HG03097 (cell line): ENCODE data around the gene PRMT1.
A peak's percentile ranks its signal among the peaks of the same experiment; 100 is the strongest.

ENCODE experiments used
- ATAC-seq: cut with Tn5 transposase; IDR thresholded peaks from one replicate; pipeline ENCODE4 v1.9.1; 2021; ENCODE audit not compliant: unreplicated experiment, low FRiP score

Gene PRMT1

DNA sequence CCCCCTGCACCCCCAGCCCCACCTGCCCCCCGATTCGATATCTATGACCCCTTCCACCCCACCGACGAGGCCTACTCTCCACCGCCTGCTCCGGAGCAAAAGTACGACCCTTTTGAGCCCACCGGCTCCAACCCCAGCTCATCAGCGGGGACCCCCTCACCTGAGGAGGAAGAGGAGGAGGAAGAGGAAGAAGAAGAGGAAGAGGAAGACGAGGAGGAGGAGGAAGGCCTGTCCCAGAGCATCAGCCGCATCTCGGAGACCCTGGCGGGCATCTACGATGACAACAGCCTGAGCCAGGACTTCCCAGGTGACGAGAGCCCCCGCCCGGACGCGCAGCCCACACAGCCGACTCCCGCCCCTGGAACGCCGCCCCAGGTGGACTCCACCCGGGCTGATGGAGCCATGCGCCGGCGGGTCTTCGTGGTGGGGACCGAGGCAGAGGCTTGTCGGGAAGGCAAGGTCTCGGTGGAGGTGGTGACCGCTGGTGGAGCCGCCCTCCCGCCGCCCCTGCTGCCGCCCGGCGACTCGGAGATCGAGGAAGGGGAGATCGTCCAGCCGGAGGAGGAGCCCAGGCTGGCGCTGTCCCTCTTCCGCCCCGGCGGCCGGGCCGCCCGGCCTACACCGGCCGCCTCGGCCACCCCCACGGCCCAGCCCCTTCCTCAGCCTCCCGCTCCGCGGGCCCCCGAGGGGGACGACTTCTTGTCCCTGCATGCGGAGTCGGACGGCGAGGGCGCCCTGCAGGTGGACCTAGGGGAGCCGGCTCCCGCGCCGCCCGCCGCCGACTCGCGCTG lies 25.8 kb upstream of the PRMT1 start:
- no peak for ATAC-seq

DNA sequence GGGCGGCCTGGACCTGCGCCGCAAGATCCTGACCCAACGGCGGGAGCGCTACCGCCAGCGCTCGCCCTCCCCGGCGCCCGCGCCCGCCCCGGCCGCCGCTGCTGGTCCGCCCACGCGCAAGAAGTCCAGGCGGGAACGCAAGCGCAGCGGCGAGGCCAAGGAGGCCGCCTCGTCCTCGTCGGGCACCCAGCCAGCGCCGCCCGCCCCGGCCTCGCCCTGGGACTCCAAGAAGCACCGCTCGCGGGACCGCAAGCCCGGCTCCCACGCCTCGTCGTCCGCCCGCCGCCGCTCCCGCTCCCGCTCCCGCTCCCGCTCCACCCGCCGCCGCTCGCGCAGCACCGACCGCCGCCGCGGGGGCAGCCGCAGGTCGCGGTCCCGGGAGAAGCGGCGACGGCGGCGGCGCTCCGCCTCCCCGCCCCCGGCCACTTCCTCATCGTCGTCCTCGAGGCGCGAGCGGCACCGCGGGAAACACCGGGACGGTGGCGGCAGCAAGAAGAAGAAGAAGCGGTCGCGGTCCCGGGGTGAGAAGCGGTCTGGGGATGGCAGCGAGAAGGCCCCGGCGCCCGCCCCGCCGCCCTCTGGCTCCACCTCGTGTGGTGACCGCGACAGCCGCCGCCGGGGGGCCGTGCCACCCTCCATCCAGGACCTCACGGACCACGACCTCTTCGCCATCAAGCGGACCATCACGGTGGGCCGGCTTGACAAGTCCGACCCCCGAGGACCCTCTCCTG lies 25.1 kb upstream of the PRMT1 start:
- ATAC-seq: no peak

DNA sequence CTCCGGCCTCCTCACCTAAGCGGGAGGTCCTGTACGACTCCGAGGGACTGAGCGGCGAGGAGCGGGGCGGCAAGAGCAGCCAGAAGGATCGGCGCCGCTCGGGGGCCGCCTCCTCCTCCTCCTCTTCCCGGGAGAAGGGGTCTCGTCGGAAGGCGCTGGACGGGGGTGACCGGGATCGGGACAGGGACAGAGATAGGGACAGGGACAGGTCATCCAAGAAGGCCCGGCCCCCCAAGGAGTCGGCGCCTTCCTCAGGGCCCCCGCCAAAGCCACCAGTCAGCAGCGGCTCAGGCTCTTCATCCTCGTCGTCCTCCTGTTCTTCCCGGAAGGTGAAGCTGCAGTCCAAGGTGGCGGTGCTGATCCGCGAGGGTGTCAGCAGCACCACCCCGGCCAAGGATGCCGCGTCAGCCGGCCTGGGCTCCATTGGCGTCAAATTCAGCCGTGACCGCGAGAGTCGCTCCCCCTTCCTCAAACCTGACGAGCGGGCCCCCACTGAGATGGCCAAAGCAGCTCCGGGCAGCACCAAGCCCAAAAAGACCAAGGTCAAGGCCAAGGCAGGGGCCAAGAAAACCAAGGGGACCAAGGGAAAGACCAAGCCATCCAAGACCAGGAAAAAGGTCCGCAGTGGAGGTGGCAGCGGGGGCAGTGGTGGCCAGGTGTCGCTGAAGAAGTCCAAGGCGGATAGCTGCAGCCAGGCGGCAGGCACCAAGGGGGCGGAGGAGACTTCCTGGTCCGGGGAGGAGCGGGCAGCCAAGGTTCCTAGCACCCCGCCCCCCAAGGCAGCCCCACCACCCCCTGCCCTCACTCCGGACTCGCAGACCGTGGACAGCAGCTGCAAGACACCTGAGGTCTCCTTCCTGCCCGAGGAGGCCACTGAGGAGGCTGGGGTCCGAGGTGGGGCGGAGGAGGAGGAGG lies 24.3 kb upstream of the PRMT1 start:
- no peak for ATAC-seq

DNA sequence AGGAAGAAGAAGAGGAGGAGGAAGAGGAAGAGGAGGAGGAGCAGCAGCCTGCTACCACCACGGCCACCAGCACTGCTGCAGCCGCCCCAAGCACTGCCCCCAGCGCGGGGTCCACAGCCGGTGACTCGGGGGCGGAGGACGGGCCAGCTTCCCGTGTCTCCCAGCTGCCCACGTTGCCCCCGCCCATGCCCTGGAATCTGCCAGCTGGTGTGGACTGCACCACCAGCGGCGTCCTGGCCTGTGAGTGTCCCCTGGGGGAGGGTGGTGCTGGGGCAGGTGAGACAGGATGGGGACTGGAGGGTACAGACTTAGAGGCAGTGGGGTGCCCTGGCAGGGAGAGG lies 23.6 kb upstream of the PRMT1 start:
- no peak for ATAC-seq

DNA sequence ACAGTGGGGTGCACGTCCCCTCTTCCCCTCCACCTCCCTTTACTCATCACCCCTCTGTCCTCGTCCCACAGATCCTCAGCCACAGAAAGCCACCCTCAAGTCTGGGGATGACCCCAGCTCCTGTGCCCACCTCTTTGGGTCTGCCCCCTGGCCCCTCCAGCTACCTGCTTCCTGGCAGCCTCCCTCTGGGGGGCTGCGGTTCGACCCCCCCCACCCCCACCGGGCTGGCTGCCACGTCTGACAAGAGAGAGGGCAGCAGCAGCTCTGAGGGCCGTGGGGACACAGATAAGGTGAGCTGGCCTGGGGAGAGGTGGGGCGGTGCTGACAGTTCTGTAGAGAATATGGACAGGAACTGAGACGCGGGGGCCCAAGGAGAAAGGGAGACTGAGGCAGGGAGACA lies 22.5 kb upstream of the PRMT1 start:
- ATAC-seq: no peak

DNA sequence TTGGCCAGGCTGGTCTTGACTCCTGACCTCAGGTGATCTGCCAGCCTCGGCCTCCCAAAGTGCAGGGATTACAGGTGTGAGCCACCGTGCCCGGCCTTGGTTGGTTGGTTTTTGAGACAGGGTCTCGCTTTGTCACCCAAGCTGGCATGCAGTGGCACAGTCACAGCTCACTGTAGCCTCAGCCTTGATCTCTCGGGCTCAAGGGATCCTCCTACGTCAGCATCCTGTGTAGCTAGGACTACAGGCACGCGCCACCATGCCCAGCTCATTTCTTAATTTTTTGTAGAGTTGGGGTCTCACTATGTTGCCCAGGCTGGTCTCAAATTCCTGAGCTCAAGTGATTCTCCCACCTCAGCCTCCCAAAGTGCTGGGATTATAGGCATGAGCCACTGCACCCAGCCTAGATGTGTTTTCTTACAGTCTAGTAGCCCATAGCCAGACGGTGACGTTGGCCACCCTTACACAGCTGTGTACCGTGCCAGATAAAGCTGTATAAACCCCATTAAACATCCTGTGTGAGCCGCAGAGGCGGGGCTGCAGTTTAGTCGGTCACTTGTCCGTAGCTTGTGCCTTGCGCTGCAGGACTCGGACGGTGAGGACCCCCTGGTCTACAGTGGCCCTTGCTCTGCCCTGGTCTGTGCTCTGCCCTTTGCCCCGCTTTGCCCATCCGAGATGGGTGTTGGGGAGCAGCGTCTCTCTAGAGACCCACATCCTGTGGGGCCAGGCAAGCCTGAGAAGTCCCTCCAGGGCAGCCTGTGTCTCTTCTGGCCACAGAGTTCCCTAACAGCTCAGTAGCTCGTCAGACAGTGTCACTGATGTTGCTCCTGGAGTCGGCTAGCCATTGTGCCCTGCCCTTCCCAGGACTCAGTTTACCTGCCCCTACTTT lies 21.3 kb upstream of the PRMT1 start:
- ATAC-seq: no peak

DNA sequence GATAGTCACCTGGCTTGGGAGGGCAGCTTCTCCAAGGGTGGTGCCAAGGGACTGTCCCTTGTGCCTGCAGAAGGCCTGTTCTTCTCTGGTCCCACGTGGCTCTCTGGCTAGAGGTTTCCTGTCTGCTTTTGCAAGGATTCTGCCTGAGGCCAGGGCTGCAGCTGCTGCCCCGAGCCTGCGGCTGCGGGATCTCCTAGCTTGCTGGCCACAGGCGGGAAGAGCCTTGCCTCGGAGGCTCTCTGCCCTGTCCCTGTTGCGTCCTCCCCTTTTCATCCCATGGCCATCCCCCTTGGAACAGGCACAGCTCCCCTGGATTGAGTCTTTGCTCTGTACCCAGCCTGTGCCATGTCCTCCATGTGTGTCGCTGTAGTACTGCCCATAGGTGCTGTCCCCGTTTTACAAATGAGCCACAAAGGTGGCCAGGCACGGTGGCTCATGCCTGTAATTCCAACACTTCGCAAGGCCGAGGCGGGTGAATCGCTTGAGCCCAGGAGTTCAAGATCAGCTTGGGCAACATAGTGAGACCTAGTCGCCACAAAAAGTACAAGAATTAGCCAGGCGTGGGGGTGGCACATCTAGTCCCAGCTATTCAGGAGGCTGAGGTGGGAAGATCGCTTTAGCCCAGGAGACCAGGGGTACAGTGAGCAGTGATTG lies 20.5 kb upstream of the PRMT1 start:
- no peak for ATAC-seq

DNA sequence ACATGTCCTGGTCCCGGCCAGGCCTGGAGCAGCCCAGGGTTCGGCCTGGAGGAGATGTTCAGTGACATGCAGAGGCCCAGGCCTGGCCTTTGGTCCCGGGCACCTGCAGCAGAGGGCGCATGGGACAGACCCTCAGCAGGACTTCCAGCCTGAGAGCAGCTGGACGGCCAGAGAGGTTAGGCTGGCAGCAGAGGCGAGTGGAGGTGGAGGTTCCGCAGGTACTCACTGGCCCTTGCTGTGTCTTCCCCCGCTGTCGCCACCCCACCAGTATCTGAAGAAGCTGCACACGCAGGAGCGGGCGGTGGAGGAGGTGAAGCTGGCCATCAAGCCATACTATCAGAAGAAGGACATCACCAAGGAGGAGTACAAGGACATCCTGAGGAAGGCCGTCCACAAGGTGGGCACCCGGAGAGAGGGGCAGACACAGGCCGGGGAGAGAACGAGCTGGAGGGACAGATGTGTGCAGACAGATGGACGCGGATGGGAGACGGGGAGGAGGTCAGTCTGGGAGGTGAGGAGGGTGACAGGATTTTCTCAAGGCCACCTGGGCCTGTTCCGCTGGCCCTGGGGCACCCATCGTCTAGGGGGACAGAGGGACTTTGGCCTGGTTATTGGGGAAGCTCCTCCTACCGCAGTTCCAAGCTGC lies 19.5 kb upstream of the PRMT1 start:
- ATAC-seq: no peak

DNA sequence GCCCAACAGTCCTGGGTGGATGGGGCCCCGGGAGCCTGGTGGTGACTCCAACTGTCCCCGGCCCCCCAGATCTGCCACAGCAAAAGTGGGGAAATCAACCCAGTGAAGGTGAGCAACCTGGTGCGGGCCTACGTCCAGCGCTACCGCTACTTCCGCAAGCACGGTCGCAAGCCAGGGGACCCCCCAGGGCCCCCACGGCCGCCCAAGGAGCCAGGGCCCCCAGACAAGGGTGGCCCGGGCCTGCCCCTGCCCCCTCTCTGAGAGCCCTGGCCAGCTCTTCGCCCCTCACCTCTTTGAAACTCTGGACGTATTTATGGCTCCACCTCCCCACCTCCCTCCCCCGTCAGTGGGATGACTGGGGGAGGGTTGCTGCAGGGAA lies 18.9 kb upstream of the PRMT1 start:
- ATAC-seq: no peak

DNA sequence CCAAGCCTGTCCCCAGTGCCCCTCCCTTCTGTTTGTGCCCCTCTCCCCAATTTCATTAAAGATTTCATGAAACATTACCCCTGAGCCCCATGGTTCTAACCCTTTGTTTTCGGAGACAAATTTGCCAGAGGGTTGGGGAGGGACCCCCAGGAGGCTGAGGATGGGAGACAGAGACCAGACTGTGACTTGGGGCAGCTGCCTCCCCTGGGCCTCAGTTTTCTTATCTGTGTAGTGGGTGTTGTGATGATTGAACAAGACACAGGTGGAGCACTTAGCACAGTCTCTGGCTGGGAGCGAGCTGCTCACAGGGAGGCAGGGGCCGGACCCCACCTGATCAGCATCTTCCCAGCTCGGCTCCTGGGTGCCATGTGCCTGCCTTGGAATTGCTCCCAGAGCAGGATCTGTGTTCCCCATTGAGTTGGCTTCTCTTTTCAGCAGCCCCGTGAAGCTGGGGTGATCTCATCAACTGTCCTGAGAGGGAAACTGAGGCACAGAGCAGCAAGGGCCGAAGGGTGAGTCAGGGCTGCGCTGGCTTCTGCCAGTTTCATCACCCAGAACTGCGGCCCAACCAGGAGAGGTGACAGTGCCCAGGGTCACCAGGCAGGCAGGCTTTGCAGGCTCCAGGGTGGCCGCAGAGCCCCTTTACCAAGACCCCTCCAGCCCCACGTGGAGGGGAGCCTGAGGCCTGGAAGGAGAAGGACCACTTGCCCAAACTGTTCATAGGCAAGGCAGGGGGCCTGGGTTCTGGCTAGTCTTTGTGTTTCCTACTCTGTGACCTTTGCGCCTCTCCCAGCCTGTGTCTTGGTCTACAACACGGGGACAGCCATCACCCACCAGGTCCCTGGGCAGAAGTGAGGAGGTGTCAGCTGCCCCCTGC lies 18.3 kb upstream of the PRMT1 start:
- ATAC-seq: no peak

DNA sequence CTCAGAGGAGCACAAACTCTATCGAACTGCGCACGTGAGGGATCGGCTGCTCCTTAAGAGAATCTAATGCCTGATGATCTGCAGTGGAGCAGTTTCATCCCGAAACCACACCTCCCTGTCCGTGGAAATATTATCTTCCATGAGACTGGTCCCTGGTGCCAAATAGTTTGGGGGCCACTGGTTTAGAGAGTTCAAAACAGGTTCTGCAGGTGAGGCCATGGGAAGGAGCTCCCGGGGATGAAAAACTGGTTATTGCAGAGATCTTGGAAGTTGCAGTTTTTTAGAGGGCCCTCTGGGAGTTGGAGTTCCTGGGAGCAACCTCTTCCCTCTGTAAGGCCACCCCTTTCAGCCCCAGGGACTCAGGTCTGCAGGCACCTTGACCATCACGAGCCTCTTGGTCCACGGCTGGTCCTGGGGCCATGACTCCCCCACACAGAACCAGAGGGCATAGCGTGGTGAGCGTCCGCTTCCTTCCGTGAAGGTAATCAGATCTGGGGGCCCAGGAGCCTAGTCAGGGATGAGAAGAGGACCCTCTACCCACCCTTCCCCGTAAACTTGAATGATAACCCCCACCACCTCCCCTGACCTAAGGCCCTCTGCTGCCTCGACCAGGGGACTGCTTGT lies 16.6 kb upstream of the PRMT1 start:
- ATAC-seq: no peak

DNA sequence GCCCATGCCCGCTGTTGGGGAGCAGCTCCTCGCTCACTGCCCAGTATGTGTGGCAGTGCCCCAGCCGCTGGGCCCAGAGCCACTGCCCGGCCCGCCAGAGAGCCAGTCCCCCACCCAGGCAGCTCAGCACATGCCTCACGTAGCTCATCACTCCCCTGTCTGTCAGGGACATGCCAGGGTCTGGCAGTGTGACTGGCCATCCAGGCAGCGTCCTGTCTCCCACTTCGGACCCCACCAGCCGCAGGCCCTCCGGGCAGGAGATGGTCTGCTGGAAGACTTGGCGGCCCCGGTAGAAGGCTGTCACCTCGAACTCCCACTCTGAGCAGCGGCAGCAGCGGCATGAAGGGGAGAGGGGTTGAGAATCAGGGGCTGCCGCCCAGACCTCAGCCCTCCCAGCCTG lies 15.1 kb upstream of the PRMT1 start:
- no peak for ATAC-seq

DNA sequence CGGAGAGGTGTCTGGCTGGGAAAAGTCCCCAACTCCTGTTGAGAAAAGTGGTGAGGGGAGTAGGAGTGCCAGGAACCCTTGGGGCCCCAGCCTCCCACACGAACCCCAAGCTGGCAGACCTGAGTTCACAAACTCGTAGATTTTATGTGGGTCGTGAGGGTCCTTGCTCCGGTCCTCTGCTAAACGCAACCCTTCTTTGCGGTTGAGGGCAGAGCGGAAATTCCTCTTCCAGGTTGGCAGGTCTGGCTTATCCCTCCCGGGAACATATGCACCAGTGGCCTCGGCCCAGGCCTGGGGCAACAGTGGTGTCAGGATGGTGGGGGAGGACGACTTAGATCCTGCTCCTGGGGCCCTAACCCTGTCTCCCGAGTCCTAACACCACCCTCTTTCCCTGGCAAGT lies 13.8 kb upstream of the PRMT1 start:
- ATAC-seq: no peak

DNA sequence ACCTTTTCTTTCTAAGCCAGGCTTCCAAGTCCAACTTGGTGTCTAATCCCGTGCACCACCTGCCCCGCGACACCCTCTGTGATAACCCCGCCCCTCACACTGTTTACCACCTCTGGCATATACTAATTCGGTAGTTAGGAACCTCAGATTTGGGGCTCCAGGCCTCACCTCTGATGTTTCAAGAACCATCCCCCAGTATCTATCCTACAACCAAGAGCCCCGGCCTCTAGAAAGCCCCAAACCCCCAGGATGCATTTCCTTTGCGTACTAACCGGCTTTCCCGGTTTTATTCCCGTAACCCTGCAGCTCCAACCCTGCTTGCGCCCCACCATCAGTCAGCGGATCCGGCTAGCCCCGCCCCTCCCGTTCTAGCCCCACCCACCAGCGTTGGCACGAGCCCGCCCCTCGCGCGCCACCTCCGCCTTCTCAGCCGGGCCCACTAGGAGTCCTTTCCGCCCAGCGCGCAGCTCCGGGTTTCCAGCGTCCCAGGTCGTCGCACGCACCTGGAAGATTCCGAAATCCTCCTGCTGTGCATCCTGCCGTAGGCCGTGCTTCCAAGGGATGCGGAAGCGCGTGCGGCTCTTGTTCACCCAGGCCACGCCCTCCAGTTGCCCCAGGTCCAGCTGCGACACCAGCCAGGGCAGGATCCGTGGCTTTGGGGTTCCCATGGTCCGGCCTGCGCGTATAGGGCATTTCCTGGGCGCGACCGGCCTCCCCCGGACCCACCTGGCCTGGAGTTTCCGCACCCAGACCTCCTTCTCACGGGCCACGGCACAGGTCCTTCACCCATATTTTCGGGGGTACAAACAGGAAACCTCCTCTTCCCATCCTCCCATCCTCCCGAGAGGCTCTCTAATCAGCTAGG lies 12.7 kb upstream of the PRMT1 start:
- no peak for ATAC-seq

DNA sequence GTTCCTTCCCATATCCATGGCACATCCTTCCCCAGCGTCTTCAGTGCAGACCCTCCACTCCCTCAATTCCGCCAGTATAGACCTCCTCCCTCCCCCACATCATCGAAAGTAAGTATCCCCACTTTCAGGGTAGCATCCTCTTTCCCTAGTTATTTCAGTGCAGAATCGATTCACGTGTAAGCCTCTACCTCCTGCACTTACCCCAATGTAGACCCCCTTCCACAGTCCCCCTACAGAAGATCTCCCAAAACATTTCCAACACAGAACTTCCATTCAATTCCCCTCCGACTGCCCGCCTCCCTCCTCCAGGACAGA lies 12.1 kb upstream of the PRMT1 start:
- ATAC-seq: no peak

DNA sequence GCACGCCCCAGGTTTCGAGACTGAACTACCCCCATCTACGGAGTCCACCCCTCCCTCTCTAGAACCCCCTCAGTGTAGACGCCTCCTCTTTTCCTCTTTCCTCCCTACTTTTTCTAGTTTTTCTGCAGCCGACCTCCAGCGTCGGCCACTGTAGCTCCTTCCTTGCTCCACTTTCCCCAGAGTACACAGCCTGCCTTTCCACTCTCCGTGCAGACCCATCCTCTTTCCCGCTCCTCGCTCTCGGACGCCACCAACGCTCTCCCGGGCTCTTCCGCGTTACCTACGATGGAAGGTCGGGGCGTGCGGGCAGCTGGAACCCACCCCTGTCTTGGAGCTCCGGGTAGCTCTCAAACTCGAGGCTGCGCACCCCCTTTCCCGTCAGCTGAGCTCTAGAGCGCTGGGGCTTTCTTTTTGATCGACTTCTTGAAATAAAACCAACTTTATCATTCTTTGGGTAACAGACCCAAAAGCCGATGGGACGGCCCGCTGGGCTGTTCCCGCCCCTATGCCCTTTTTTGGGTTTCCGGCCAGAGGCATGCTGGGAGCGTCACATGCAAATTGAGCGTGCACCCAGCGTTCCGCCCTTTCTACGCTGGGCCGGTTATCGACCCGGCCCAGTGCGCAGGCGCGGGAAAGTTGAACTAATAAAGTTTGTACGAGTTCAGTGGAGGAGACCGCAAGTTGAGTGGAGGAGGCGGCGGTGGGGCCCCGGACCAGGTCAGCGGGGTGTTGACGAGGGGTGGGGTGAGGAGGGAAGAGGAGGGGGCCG lies 11.5 kb upstream of the PRMT1 start, which contains the start of the genes BCL2L12 and IRF3:
TSS of gene BCL2L12 (plus strand) at position 583 of the 769 bp plus-strand sequence. CDS start 760 bp downstream, outside the sequence.
TSS of gene IRF3 (minus strand) at position 507 of the 769 bp plus-strand sequence. CDS start 1,019 bp downstream, outside the sequence.
- peak; percentile 70 for ATAC-seq
